ENCODE data around the gene PLCB1. TPM values are rescaled to one million over a fixed set of nuclear protein-coding genes. Genes with fewer than 3 reads are reported as not detected.

PLCB1 gene
- total and polyA plus RNA-seq, 7 donors: 1.5 to 10.7 (median 4.2) TPM

GRCh38 chr20:8492173-8492572, 360.1 kb downstream of the PLCB1 start:
- no peak overlapping the region for H3K4me3 ChIP-seq
- TF ChIP-seq CTCF (IDR thresholded peaks at IDR 0.05): no peak
- intact Hi-C loops (cut with DNase I): no loop called here
- ATAC-seq (no peak), DNase-seq (no peak)
- H3K4me1 ChIP-seq: no peaks in the 10 kb centered on the region
- no peaks in the 10 kb centered on the region for H3K36me3 ChIP-seq (ENCODE audit: insufficient read depth in 1 of 2, low read depth in 1 of 2)
- no peaks in the 10 kb centered on the region for H3K27me3 ChIP-seq (ENCODE audit: insufficient read depth in 3 of 3, low read length in 2 of 3)
- H3K27ac ChIP-seq: no peak overlapping the region
- H3K9me3 ChIP-seq: no peaks in the 10 kb centered on the region

- Histone ChIP-seq H3K4me3 (no peak overlapping the region), H3K4me1 (no peaks in the 10 kb centered on the region), H3K27me3 (ENCODE audit: insufficient read depth in 3 of 3, low read length in 2 of 3) (no peaks in the 10 kb centered on the region), H3K36me3 (ENCODE audit: insufficient read depth in 1 of 2, low read depth in 1 of 2) (no peaks in the 10 kb centered on the region), H3K27ac (no peak overlapping the region), H3K9me3 (no peaks in the 10 kb centered on the region)
- no peak for ATAC-seq
- DNase-seq: no peak
- no peak for TF ChIP-seq CTCF (IDR thresholded peaks at IDR 0.05)
- intact Hi-C loops (cut with DNase I): no loop called here
- WGBS, 3 donors: 88 to 93% (median 92%) methylated on average over 8 of the region's 8 CpGs
Measured at GRCh38 chr20:8498571-8498970, 366.5 kb downstream of the PLCB1 start.

GRCh38 chr20:8504030-8504429, 372.0 kb downstream of the PLCB1 start:
- ATAC-seq (no peak), DNase-seq (no peak)
- TF ChIP-seq CTCF (IDR thresholded peaks at IDR 0.05): no peak
- no peaks in the 10 kb centered on the region for H3K27me3 ChIP-seq (ENCODE audit: insufficient read depth in 3 of 3, low read length in 2 of 3)
- intact Hi-C loops (cut with DNase I): no loop called here
- H3K4me1 ChIP-seq: no peaks in the 10 kb centered on the region
- no peak overlapping the region for H3K4me3 ChIP-seq
- H3K27ac ChIP-seq: no peak overlapping the region
- no peaks in the 10 kb centered on the region for H3K36me3 ChIP-seq (ENCODE audit: insufficient read depth in 1 of 2, low read depth in 1 of 2)
- no peaks in the 10 kb centered on the region for H3K9me3 ChIP-seq
- WGBS, 3 donors: 73 to 76% (median 73%) methylated on average over 5 of the region's 5 CpGs

- intact Hi-C loops (cut with DNase I): no loop called here
- no peak overlapping the region for H3K27ac ChIP-seq
- no peak for ATAC-seq
Measured at GRCh38 chr20:8505476-8506200, 373.6 kb downstream of the PLCB1 start.

More at GRCh38 chr20:8505476-8506200, 373.6 kb downstream of the PLCB1 start:
- Histone ChIP-seq H3K9me3 (no peaks in the 10 kb centered on the region), H3K27me3 (ENCODE audit: insufficient read depth in 3 of 3, low read length in 2 of 3) (no peaks in the 10 kb centered on the region), H3K4me1 (no peaks in the 10 kb centered on the region), H3K4me3 (no peak overlapping the region), H3K36me3 (ENCODE audit: insufficient read depth in 1 of 2, low read depth in 1 of 2) (no peaks in the 10 kb centered on the region)
- no peak for TF ChIP-seq CTCF (IDR thresholded peaks at IDR 0.05)
- no peak for DNase-seq
- 69 to 77% (median 76%) methylated on average over 4 of the region's 4 CpGs for WGBS, 3 donors
